ENCODE measurements around the gene RAPGEF4. TPM values are rescaled to one million over a fixed set of nuclear protein-coding genes. Genes with fewer than 3 reads are reported as not detected.

RAPGEF4 gene
- total RNA-seq, 4 donors from 2014 or later: 3.6 to 12.0 (median 6.7) TPM

GRCh38 chr2:173053043-173053699, 317.5 kb downstream of the RAPGEF4 start:
- H3K4me3 ChIP-seq: no peak overlapping the region
- no peak for DNase-seq (ENCODE audit: low spot score in 2 of 2)
- no peaks in the 10 kb centered on the region for H3K9me3 ChIP-seq
- peaks cover 0 to 27% (median 5%) of the 10 kb centered on the region in 4 donors for H3K4me1 ChIP-seq
- 53 to 57% methylated on average over 3 of the region's 3 CpGs for WGBS, 2 donors
- TF ChIP-seq EP300 (IDR thresholded peaks at IDR 0.05) (no peak), CTCF (IDR thresholded peaks at IDR 0.05) (no peak), POLR2A (IDR thresholded peaks at IDR 0.05) (no peak)
- H3K27ac ChIP-seq: no peak overlapping the region
- H3K27me3 ChIP-seq: no peaks in the 10 kb centered on the region
- H3K36me3 ChIP-seq: no peaks in the 10 kb centered on the region

GRCh38 chr2:173054466-173054865, 318.8 kb downstream of the RAPGEF4 start:
- TF ChIP-seq CTCF (IDR thresholded peaks at IDR 0.05) (no peak), EP300 (IDR thresholded peaks at IDR 0.05) (no peak), POLR2A (IDR thresholded peaks at IDR 0.05) (no peak)
- H3K9me3 ChIP-seq: no peaks in the 10 kb centered on the region
- WGBS, 2 donors: 88 to 91% methylated on average over 3 of the region's 3 CpGs

GRCh38 chr2:173056705-173057364, 321.2 kb downstream of the RAPGEF4 start:
- no peak overlapping the region for H3K27ac ChIP-seq
- 60 to 61% methylated on average over 4 of the region's 4 CpGs for WGBS, 2 donors
- TF ChIP-seq POLR2A (IDR thresholded peaks at IDR 0.05) (no peak), EP300 (IDR thresholded peaks at IDR 0.05) (no peak), CTCF (IDR thresholded peaks at IDR 0.05) (no peak)
- no peaks in the 10 kb centered on the region for H3K27me3 ChIP-seq
- no peak for DNase-seq (ENCODE audit: low spot score in 2 of 2)
- H3K9me3 ChIP-seq: no peaks in the 10 kb centered on the region
- no peak overlapping the region for H3K4me3 ChIP-seq
- no peaks in the 10 kb centered on the region for H3K36me3 ChIP-seq
- H3K4me1 ChIP-seq: peaks cover 0 to 27% (median 0%) of the 10 kb centered on the region in 4 donors

More at GRCh38 chr2:173054466-173054865, 318.8 kb downstream of the RAPGEF4 start:
- Histone ChIP-seq H3K4me3 (no peak overlapping the region), H3K27ac (no peak overlapping the region), H3K4me1 (peaks cover 0 to 20% (median 2%) of the 10 kb centered on the region in 4 donors), H3K36me3 (no peaks in the 10 kb centered on the region), H3K27me3 (no peaks in the 10 kb centered on the region)
- DNase-seq (ENCODE audit: low spot score in 2 of 2): no peak

- no peak for TF ChIP-seq POLR2A (IDR thresholded peaks at IDR 0.05)
- TF ChIP-seq EP300 (IDR thresholded peaks at IDR 0.05): no peak
- TF ChIP-seq CTCF (IDR thresholded peaks at IDR 0.05): no peak
- Histone ChIP-seq H3K4me3 (no peak overlapping the region), H3K36me3 (no peaks in the 10 kb centered on the region), H3K27me3 (no peaks in the 10 kb centered on the region), H3K9me3 (no peaks in the 10 kb centered on the region), H3K27ac (no peak overlapping the region), H3K4me1 (peaks cover 0 to 27% (median 0%) of the 10 kb centered on the region in 4 donors)
- DNase-seq (ENCODE audit: low spot score in 2 of 2): no peak
Observed at GRCh38 chr2:173058097-173058496, 322.5 kb downstream of the RAPGEF4 start.

- Histone ChIP-seq H3K9me3 (no peaks in the 10 kb centered on the region), H3K27me3 (no peaks in the 10 kb centered on the region), H3K27ac (no peak overlapping the region), H3K4me3 (no peak overlapping the region), H3K4me1 (peaks cover 0 to 22% (median 0%) of the 10 kb centered on the region in 4 donors), H3K36me3 (no peaks in the 10 kb centered on the region)
- TF ChIP-seq CTCF (IDR thresholded peaks at IDR 0.05) (no peak), POLR2A (IDR thresholded peaks at IDR 0.05) (no peak), EP300 (IDR thresholded peaks at IDR 0.05) (no peak)
- DNase-seq (ENCODE audit: low spot score in 2 of 2): no peak
- 78 to 94% methylated on average over 2 of the region's 2 CpGs for whole genome bisulfite sequencing, 2 donors
Observed at GRCh38 chr2:173058673-173059072, 323.0 kb downstream of the RAPGEF4 start.

Measured in tibial nerve (tissue), 4 donors.